Natural killer cell (primary cell): ENCODE measurements around the gene DCX. TPM values are rescaled to one million over a fixed set of nuclear protein-coding genes. Genes with fewer than 3 reads are reported as not detected.

Experiments used
- ATAC-seq, 3 donors: fragments of 150-1000 bp in 2 of 3; fragments of 200-7000 bp in 1 of 3; cut with Tn5 transposase; 1 replicate in 1 of 3; 2 replicates in 2 of 3; pipeline ENCODE4 v1.10.0; 2021; ENCODE audit warnings: mild to moderate bottlenecking in 2 of 3, moderate library complexity in 2 of 3
- DNase-seq, 2 donors: peaks; one replicate each; pipeline versions ENCODE4 v3.0.0 to v3.0.0-alpha.2; 2013 to 2021; ENCODE audit warnings: mixed read lengths in 1 of 2
- H3K27ac ChIP-seq: one replicate; pipeline ENCODE4 v1.5.1; 2013; ENCODE audit warnings: mild to moderate bottlenecking, low read length
- H3K27me3 ChIP-seq: one replicate; pipeline ENCODE4 v1.6.1; 2013; ENCODE audit warnings: low read length; ENCODE audit not compliant: control insufficient read depth, insufficient read depth
- H3K36me3 ChIP-seq: one replicate; pipeline ENCODE4 v1.6.1; 2013; ENCODE audit warnings: low read length; ENCODE audit not compliant: control insufficient read depth, insufficient read depth
- H3K4me1 ChIP-seq: one replicate; pipeline ENCODE4 v1.6.1; 2013; ENCODE audit warnings: low read length; ENCODE audit not compliant: control insufficient read depth, insufficient read depth
- H3K4me3 ChIP-seq: one replicate; pipeline ENCODE4 v1.5.1; 2013; ENCODE audit warnings: low read length
- H3K9me3 ChIP-seq: one replicate; pipeline ENCODE4 v1.6.1; 2013; ENCODE audit warnings: low read length; ENCODE audit not compliant: control insufficient read depth, insufficient read depth
- H3K27ac Mint-ChIP-seq, 2 donors: one replicate each; pipeline ENCODE4 v1.8.0; 2022; ENCODE audit warnings: mild to moderate bottlenecking in 2 of 2, mixed read lengths in 2 of 2, moderate library complexity in 1 of 2
- H3K27me3 Mint-ChIP-seq, 2 donors: one replicate each; pipeline ENCODE4 v1.8.0; 2022; ENCODE audit warnings: low read depth in 2 of 2, mixed read lengths in 2 of 2
- H3K36me3 Mint-ChIP-seq: one replicate; pipeline ENCODE4 v1.8.0; 2022; ENCODE audit warnings: mixed read lengths
- H3K4me1 Mint-ChIP-seq, 2 donors: one replicate each; pipeline ENCODE4 v1.8.0; 2022; ENCODE audit warnings: mixed read lengths in 2 of 2
- H3K4me3 Mint-ChIP-seq: one replicate; pipeline ENCODE4 v1.8.0; 2022; ENCODE audit warnings: mild to moderate bottlenecking, moderate library complexity, mixed read lengths
- H3K9me3 Mint-ChIP-seq, 2 donors: one replicate each; pipeline ENCODE4 v1.8.0; 2022; ENCODE audit warnings: mixed read lengths in 2 of 2
- whole genome bisulfite sequencing: methylation state at CpG from one replicate; pipeline ENCODE4 v1.1.7; 2013; ENCODE audit warnings: missing lambda C conversion rate; ENCODE audit not compliant: insufficient coverage; 5-methylcytosine and 5-hydroxymethylcytosine counted together
- intact Hi-C: fragments of 100-400 bp; cut with micrococcal nuclease; formaldehyde crosslinking; loops from one replicate; pipeline ENCODE4 v1.14.2; 2022
- total RNA-seq, 4 donors: library from RNA; stranded (reverse); fragments of 120-200 nt in 1 of 4; gene quantifications; one replicate each; pipeline versions ENCODE4 v1.2.3 to v1.2.4, GENCODE V29; 2013 to 2022
- TF ChIP-seq, protein P1 (sequence below): fragments of 200-600 bp; IDR thresholded peaks from one replicate; pipeline ENCODE4 v1.8.0; 2022; ENCODE audit warnings: antibody characterized with exemption

Gene DCX
- total RNA-seq, 3 donors from 2014 or later (not counting 1 experiment from before 2014, with no cell fraction given), result not detected

DNA sequence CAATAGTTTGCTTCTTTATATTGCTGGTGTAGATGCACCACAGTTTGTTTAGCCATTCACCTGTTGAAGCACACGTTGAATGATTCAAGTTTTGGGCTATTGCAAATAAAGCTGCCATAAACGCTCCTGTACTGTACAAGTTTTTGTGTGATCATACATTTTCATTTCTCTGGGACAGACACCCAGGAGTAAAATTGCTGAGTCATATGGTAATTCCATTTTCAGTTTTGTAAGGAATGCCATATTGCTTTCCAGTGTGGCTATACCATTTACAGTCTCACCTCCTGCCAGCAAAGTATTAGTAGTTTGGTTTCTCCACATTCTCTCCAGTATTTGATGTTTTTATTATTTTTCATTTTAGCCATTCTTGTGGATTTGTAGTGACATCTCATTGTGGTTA, 109.7 kb downstream of the DCX start:
- ATAC-seq (no peak), DNase-seq (no peak)
- Histone ChIP-seq H3K4me3 (no peak overlapping the region), H3K9me3 (no peaks in the 10 kb centered on the region), H3K36me3 (no peaks in the 10 kb centered on the region), H3K27ac (no peak overlapping the region), H3K4me1 (no peaks in the 10 kb centered on the region), H3K27me3 (no peaks in the 10 kb centered on the region)
- WGBS, result 86% methylated on average over 2 of the region's 2 CpGs
- no peaks in the 10 kb centered on the region for H3K36me3 Mint-ChIP-seq
- no peaks in the 10 kb centered on the region for H3K27me3 Mint-ChIP-seq
- intact Hi-C loops, result no loop called here
- no peaks in the 10 kb centered on the region for H3K9me3 Mint-ChIP-seq
- H3K27ac Mint-ChIP-seq, result no peak overlapping the region
- H3K4me1 Mint-ChIP-seq, result no peaks in the 10 kb centered on the region
- TF ChIP-seq, protein P1, sequence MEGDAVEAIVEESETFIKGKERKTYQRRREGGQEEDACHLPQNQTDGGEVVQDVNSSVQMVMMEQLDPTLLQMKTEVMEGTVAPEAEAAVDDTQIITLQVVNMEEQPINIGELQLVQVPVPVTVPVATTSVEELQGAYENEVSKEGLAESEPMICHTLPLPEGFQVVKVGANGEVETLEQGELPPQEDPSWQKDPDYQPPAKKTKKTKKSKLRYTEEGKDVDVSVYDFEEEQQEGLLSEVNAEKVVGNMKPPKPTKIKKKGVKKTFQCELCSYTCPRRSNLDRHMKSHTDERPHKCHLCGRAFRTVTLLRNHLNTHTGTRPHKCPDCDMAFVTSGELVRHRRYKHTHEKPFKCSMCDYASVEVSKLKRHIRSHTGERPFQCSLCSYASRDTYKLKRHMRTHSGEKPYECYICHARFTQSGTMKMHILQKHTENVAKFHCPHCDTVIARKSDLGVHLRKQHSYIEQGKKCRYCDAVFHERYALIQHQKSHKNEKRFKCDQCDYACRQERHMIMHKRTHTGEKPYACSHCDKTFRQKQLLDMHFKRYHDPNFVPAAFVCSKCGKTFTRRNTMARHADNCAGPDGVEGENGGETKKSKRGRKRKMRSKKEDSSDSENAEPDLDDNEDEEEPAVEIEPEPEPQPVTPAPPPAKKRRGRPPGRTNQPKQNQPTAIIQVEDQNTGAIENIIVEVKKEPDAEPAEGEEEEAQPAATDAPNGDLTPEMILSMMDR, result no peak
- no peak overlapping the region for H3K4me3 Mint-ChIP-seq

DNA sequence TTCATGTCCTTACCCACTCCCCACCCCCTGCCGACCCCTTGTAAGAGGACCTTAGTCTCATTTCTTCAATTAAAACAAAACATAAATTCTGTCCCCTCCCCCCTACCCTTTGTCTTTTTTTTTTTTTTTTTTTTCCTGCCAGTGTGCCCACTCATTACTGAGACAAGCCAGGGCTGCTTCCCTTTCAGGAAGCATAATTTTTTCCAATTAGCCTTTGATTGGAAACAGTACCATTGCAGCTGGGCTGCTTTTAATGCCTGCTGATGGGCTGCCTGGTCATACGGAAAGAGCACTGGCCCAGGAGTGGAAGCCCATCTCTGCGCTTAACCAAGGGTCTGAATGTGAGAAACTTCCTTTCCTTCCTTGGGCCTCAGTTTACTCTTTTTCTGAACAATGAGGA, 123.2 kb downstream of the DCX start:
- no peaks in the 10 kb centered on the region for H3K36me3 Mint-ChIP-seq
- H3K4me3 Mint-ChIP-seq, result no peak overlapping the region
- no peaks in the 10 kb centered on the region for H3K9me3 Mint-ChIP-seq
- TF ChIP-seq, protein P1, result no peak
- Histone ChIP-seq H3K27me3 (no peaks in the 10 kb centered on the region), H3K36me3 (no peaks in the 10 kb centered on the region), H3K9me3 (no peaks in the 10 kb centered on the region), H3K27ac (no peak overlapping the region), H3K4me1 (no peaks in the 10 kb centered on the region), H3K4me3 (no peak overlapping the region)
- DNase-seq (no peak), ATAC-seq (no peak)
- H3K4me1 Mint-ChIP-seq, result no peaks in the 10 kb centered on the region
- intact Hi-C loops, result no loop called here
- 83% methylated on average over 3 of the region's 3 CpGs for WGBS
- H3K27me3 Mint-ChIP-seq, result peaks cover 0 to 15% of the 10 kb centered on the region in 2 donors
- H3K27ac Mint-ChIP-seq, result no peak overlapping the region

DNA sequence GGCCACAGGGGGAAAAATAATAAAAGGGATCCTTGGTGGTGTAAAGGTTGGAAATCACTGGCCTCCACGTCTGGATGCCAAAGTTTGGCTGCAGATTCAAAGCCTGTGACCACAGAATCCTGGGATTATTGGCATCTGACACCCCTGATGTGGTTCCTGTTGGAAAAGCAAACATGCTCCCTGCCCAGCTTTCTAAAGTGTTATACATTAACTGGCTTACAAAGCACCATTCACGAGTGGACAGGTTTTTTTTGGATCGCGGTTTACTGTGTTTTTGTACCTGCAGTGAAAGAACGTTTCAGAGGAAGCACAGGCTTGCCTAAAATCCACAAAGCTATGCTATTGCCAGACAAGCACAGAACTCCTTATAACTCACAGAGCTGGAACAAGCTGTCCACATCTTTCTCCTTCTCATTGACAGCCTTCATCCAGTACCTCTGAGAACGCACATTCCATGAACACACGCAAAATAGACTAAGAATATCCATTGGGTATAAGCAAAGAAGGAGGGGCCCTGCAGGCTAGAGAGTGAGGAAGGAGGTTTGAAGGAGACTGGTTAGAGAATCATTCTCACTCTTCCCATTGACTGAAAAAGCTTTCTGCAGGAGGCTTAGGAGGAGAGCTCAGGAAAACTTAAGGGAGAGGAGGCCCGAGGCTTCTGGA, 127.2 kb downstream of the DCX start:
- Mint-ChIP-seq H3K27me3 (peaks cover 0 to 6% of the 10 kb centered on the region in 2 donors), H3K4me3 (no peak overlapping the region), H3K9me3 (no peaks in the 10 kb centered on the region), H3K4me1 (no peaks in the 10 kb centered on the region), H3K36me3 (no peaks in the 10 kb centered on the region), H3K27ac (no peak overlapping the region)
- no peak for DNase-seq
- no peaks in the 10 kb centered on the region for H3K27me3 ChIP-seq
- intact Hi-C loops, result no loop called here
- WGBS, result 67% methylated on average over 5 of the region's 8 CpGs
- TF ChIP-seq, protein P1, result no peak
- H3K9me3 ChIP-seq, result no peaks in the 10 kb centered on the region
- ATAC-seq, result no peak
- no peak overlapping the region for H3K4me3 ChIP-seq
- no peak overlapping the region for H3K27ac ChIP-seq
- H3K4me1 ChIP-seq, result no peaks in the 10 kb centered on the region
- no peaks in the 10 kb centered on the region for H3K36me3 ChIP-seq

DNA sequence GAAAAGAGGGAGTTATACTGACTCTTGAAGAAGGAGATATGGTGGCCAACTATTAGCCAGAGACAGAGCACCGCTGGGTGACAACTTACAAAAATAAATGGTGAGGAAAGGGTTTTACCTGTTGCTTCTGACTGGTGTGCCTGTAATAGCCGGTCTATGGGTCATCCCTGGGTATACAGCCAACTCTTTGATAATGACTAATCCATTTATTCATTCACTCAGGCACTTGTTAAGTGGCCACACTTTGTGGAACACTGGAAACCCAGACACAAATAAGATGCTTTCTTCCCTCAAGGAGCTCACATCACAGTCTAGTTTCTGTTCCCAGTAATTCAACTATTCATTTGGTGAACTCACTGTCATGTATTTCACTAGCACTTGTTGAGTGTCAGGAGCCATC, 128.5 kb downstream of the DCX start:
- WGBS, result 73% methylated on average over 1 of the region's 2 CpGs
- Histone ChIP-seq H3K36me3 (no peaks in the 10 kb centered on the region), H3K27me3 (no peaks in the 10 kb centered on the region), H3K4me3 (no peak overlapping the region), H3K9me3 (no peaks in the 10 kb centered on the region), H3K4me1 (no peaks in the 10 kb centered on the region), H3K27ac (no peak overlapping the region)
- Mint-ChIP-seq H3K27ac (no peak overlapping the region), H3K9me3 (no peaks in the 10 kb centered on the region), H3K36me3 (no peaks in the 10 kb centered on the region), H3K4me3 (no peak overlapping the region), H3K4me1 (no peaks in the 10 kb centered on the region), H3K27me3 (no peaks in the 10 kb centered on the region)
- ATAC-seq, result no peak
- TF ChIP-seq, protein P1, result no peak
- intact Hi-C loops, result no loop called here
- DNase-seq, result no peak
